ENCODE results near the gene AHDC1.

GRCh38 chr1:27588256-27589232 is 15.4 kb downstream of the AHDC1 start:
- TF ChIP-seq ATF2 (CRISPR knock-in tag; IDR thresholded peaks at IDR 0.05; ENCODE audit: borderline replicate concordance, low read depth) (no peak), CTCF (IDR thresholded peaks at IDR 0.05) (no peak), ZNF138 (CRISPR knock-in tag; conservative IDR thresholded peaks at IDR 0.05) (no peak), RELA (CRISPR knock-in tag; IDR thresholded peaks at IDR 0.05; ENCODE audit: borderline replicate concordance) (no peak), SP1 (CRISPR knock-in tag; conservative IDR thresholded peaks at IDR 0.05) (no peak), ZNF512 (CRISPR knock-in tag; IDR thresholded peaks at IDR 0.05; ENCODE audit: borderline replicate concordance) (no peak), PRDM15 (CRISPR knock-in tag; IDR thresholded peaks at IDR 0.05) (no peak), TEAD4 (CRISPR knock-in tag; IDR thresholded peaks at IDR 0.05) (no peak), ATF3 (CRISPR knock-in tag; conservative IDR thresholded peaks at IDR 0.05) (no peak), E2F1 (CRISPR knock-in tag; IDR thresholded peaks at IDR 0.05) (no peak), ESRRA (CRISPR knock-in tag; IDR thresholded peaks at IDR 0.05; ENCODE audit: borderline replicate concordance) (no peak)

All from WTC11 (cell line).